Measurements from ENCODE around the gene TPM3.

DNA sequence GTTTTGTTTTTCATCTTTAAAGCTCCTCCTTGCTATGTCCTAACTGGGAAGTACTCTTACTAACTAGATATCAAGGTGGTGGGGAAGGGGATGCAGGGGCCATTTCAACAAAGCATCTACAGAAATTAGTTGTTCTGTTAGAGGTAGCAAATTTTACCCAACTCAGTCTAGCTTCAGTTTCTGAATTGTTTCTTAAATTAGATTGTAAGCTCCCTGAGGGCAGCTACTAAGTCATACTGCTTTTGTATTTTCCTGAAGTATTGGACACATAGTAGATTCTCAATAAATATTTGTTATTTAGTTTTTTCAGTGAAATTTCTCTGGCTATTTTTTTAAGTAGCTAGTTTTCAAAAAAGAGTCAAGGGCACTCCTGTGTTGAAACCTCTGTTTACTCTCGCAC lies 30.6 kb upstream of the TPM3 start:
- TF ChIP-seq, protein P1, sequence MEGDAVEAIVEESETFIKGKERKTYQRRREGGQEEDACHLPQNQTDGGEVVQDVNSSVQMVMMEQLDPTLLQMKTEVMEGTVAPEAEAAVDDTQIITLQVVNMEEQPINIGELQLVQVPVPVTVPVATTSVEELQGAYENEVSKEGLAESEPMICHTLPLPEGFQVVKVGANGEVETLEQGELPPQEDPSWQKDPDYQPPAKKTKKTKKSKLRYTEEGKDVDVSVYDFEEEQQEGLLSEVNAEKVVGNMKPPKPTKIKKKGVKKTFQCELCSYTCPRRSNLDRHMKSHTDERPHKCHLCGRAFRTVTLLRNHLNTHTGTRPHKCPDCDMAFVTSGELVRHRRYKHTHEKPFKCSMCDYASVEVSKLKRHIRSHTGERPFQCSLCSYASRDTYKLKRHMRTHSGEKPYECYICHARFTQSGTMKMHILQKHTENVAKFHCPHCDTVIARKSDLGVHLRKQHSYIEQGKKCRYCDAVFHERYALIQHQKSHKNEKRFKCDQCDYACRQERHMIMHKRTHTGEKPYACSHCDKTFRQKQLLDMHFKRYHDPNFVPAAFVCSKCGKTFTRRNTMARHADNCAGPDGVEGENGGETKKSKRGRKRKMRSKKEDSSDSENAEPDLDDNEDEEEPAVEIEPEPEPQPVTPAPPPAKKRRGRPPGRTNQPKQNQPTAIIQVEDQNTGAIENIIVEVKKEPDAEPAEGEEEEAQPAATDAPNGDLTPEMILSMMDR (IDR thresholded peaks at IDR 0.05), result no peak
- TF ChIP-seq EP300 (IDR thresholded peaks at IDR 0.05) (no peak), POLR2AphosphoS5 (IDR thresholded peaks at IDR 0.05) (no peak)
